Measurements from ENCODE around the gene AIFM3. TPM values are rescaled to one million over a fixed set of nuclear protein-coding genes. Genes with fewer than 3 reads are reported as not detected.

Gene AIFM3
- total and polyA plus RNA-seq, 11 donors, result 0.25 to 3.0 (median 0.49) TPM; not detected in 2

GRCh38 chr22:20960609-20961008 lies 6.4 kb upstream of the AIFM3 start:
- Histone ChIP-seq H3K27me3 (peaks cover 0 to 29% (median 11%) of the 10 kb centered on the region in 9 donors), H3K4me1 (peaks cover 0 to 36% (median 13%) of the 10 kb centered on the region in 12 donors), H3K36me3 (no peaks in the 10 kb centered on the region), H3K9me3 (no peaks in the 10 kb centered on the region), H3K4me3 (no peak overlapping the region), H3K27ac (no peak overlapping the region)
- ATAC-seq (no peak), DNase-seq (peak in 1 of 5 donors; percentile 5)
- no peak for TF ChIP-seq POLR2A (IDR thresholded peaks at IDR 0.05)
- TF ChIP-seq CTCF (IDR thresholded peaks at IDR 0.05), result no peak
- intact Hi-C loops (cut with DNase I), result loop anchor here in 4 of 10 donors (5.0 to 10.0 kb wide), 5 partner anchors 43 to 114 kb away; partner anchors contain the start of genes CRKL (in 2 of the 4) and P2RX6 (in 1 of the 4)
- WGBS, 4 donors, result 90 to 96% (median 95%) methylated on average over 4 of the region's 4 CpGs

- ATAC-seq (no peak), DNase-seq (peak in 1 of 5 donors; percentile 10)
- TF ChIP-seq CTCF (IDR thresholded peaks at IDR 0.05) (no peak), POLR2A (IDR thresholded peaks at IDR 0.05) (no peak)
- peaks cover 0 to 29% (median 11%) of the 10 kb centered on the region in 9 donors for H3K27me3 ChIP-seq
- WGBS, 4 donors, result 94 to 96% (median 96%) methylated on average over 6 of the region's 6 CpGs
- no peaks in the 10 kb centered on the region for H3K36me3 ChIP-seq
- no peaks in the 10 kb centered on the region for H3K9me3 ChIP-seq
- no peak overlapping the region for H3K4me3 ChIP-seq
- peaks cover 0 to 25% (median 9%) of the 10 kb centered on the region in 12 donors for H3K4me1 ChIP-seq
- no peak overlapping the region for H3K27ac ChIP-seq
- intact Hi-C loops (cut with DNase I), result loop anchor here in 4 of 10 donors (5.0 to 10.0 kb wide), 5 partner anchors 45 to 112 kb away; partner anchors contain the start of genes CRKL (in 2 of the 4) and P2RX6 (in 1 of the 4)
Observed at GRCh38 chr22:20962491-20962945, 4.5 kb upstream of the AIFM3 start.

GRCh38 chr22:20963201-20964052 lies 3.6 kb upstream of the AIFM3 start:
- no peaks in the 10 kb centered on the region for H3K36me3 ChIP-seq
- no peaks in the 10 kb centered on the region for H3K9me3 ChIP-seq
- TF ChIP-seq CTCF (IDR thresholded peaks at IDR 0.05) (no peak), POLR2A (IDR thresholded peaks at IDR 0.05) (no peak)
- intact Hi-C loops (cut with DNase I), result loop anchor here in 4 of 10 donors (5.0 to 10.0 kb wide), 5 partner anchors 46 to 111 kb away; partner anchors contain the start of genes CRKL (in 2 of the 4) and P2RX6 (in 1 of the 4)
- ATAC-seq, result no peak
- H3K27ac ChIP-seq, result no peak overlapping the region
- no peak overlapping the region for H3K4me3 ChIP-seq
- peaks cover 0 to 22% (median 5%) of the 10 kb centered on the region in 12 donors for H3K4me1 ChIP-seq
- DNase-seq, result peak in 1 of 5 donors; percentile 41
- WGBS, 4 donors, result 83 to 93% (median 87%) methylated on average over 6 to 7 of the region's 7 CpGs
- H3K27me3 ChIP-seq, result peaks cover 0 to 29% (median 11%) of the 10 kb centered on the region in 9 donors
